Measurements from ENCODE around the gene CDH23. TPM values are rescaled to one million over a fixed set of nuclear protein-coding genes. Genes with fewer than 3 reads are reported as not detected.

Gene CDH23
- total RNA-seq, 1 experiment from 2014 or later, result not detected

GRCh38 chr10:71727738-71728737, 331.3 kb downstream of the CDH23 start:
- Histone ChIP-seq H2AFZ (ENCODE audit: low read length) (no peak overlapping the region), H3K9me3 (ENCODE audit: low read length) (no peaks in the 10 kb centered on the region), H3K4me1 (ENCODE audit: insufficient read depth, low read length) (peaks cover 19% of the 10 kb centered on the region), H3K27me3 (ENCODE audit: low read length) (no peaks in the 10 kb centered on the region), H3K4me2 (ENCODE audit: low read length) (no peak overlapping the region), H3K79me2 (ENCODE audit: low read length) (no peaks in the 10 kb centered on the region), H3F3A (ENCODE audit: low read length, unreplicated experiment) (no peaks in the 10 kb centered on the region), H3K36me3 (ENCODE audit: low read depth, low read length) (no peaks in the 10 kb centered on the region), H3K9me2 (replicated peaks; ENCODE audit: low read length) (no peaks in the 10 kb centered on the region), H3K9ac (ENCODE audit: low read length) (no peak overlapping the region), H3K4me3 (ENCODE audit: low read length) (no peak overlapping the region), H3K27ac (ENCODE audit: low read length) (no peak overlapping the region), H4K20me1 (ENCODE audit: low read length) (no peaks in the 10 kb centered on the region)
- ATAC-seq (peak; percentile 31; the same call in 1 of the 2 replicates), DNase-seq (peak; percentile 18)
- intact Hi-C loops (cut with micrococcal nuclease), result loop anchor here (5.0 kb wide), 1 partner anchor 39 kb away; no protein-coding TSS in a partner anchor
- TF ChIP-seq EZH2 (IDR thresholded peaks at IDR 0.05; ENCODE audit: low read length, unreplicated experiment) (no peak), EZH2phosphoT487 (IDR thresholded peaks at IDR 0.05; ENCODE audit: borderline replicate concordance, low read length) (no peak), CTCF (conservative IDR thresholded peaks at IDR 0.05; ENCODE audit: low read depth, low read length) (no peak)
- POLR2A ChIA-PET (ENCODE audit: unreplicated experiment), result interaction anchor here (0.5 kb wide), 1 partner anchor 546 kb away, joined by 3 read pairs; the partner anchor contains the start of gene DDIT4
- CTCF ChIA-PET, result no interaction called here
- BruUV-seq (replicated peaks), result no TSS peak

GRCh38 chr10:71729161-71729636, 332.5 kb downstream of the CDH23 start:
- Histone ChIP-seq H2AFZ (ENCODE audit: low read length) (no peak overlapping the region), H3K4me3 (ENCODE audit: low read length) (no peak overlapping the region), H3K4me1 (ENCODE audit: insufficient read depth, low read length) (peaks cover 19% of the 10 kb centered on the region), H3K9me3 (ENCODE audit: low read length) (no peaks in the 10 kb centered on the region), H3K27me3 (ENCODE audit: low read length) (no peaks in the 10 kb centered on the region), H4K20me1 (ENCODE audit: low read length) (no peaks in the 10 kb centered on the region), H3K36me3 (ENCODE audit: low read depth, low read length) (no peaks in the 10 kb centered on the region), H3K4me2 (ENCODE audit: low read length) (0 out of 2 replicates have a peak overlapping the region, but pooled peaks have one; percentile 5), H3K9me2 (replicated peaks; ENCODE audit: low read length) (no peaks in the 10 kb centered on the region), H3K27ac (ENCODE audit: low read length) (no peak overlapping the region), H3K9ac (ENCODE audit: low read length) (no peak overlapping the region), H3K79me2 (ENCODE audit: low read length) (no peaks in the 10 kb centered on the region), H3F3A (ENCODE audit: low read length, unreplicated experiment) (no peaks in the 10 kb centered on the region)
- POLR2A ChIA-PET (ENCODE audit: unreplicated experiment), result no interaction called here
- peak; percentile 69 for DNase-seq
- no TSS peak for BruUV-seq (replicated peaks)
- ATAC-seq, result peak; percentile 61
- TF ChIP-seq CTCF (conservative IDR thresholded peaks at IDR 0.05; ENCODE audit: low read depth, low read length) (no peak), EZH2 (IDR thresholded peaks at IDR 0.05; ENCODE audit: low read length, unreplicated experiment) (no peak), EZH2phosphoT487 (IDR thresholded peaks at IDR 0.05; ENCODE audit: borderline replicate concordance, low read length) (no peak)
- intact Hi-C loops (cut with micrococcal nuclease), result loop anchor here (5.0 kb wide), 1 partner anchor 38 kb away; no protein-coding TSS in a partner anchor
- CTCF ChIA-PET, result interaction anchor here (0.5 kb wide), 1 partner anchor 296 kb away, joined by 4 read pairs; no protein-coding TSS in a partner anchor
